Measurements from ENCODE around the gene MCRIP1. TPM values are rescaled to one million over a fixed set of nuclear protein-coding genes. Genes with fewer than 3 reads are reported as not detected.

Gene MCRIP1
- total and polyA plus RNA-seq, 9 of the 15 experiments (the other 6 are each of a cell fraction or from before 2014, with no cell fraction given): 0.39 to 35.8 (median 9.7) TPM

DNA sequence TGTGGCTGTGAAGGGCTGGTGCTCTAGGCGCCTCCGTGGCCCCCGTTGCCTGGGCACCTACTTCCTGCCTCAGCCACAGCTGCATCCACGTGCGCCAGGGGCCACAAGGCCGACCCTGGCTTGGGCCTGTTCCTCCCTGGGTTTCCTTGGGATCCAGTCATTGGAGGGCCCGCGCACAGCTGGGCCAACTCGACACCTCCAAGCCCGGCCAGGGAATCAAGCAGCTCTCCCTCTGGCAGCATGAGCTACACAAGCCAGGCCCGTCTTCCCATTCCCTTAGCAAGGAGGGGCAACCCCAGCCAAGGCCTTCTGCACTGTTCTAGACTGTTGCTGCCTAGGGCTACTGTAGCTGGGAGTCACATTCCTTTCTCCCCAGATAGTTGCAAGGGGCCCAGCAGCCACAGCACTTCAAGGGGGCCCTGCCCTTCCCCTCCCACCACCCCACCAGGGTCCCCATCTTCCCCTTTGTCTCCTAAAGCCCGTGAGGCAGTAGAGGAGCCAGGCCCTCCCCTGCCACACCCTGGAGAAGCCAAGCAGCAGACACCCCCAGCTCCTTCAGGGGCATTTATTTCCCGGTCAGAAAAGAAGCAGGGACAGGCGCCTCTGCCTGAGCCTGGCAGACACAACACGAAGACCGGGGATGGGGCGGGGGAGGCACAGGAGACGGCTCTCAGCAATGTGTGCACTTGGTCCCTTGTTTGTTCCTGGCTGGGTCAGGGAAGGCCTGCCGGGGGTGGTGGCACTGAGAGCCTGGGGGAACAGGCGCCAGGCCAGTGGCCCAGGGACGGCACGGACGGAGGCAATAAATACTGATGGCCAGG, 34.3 kb upstream of the MCRIP1 start (continued):
- TF ChIP-seq CREB1 (IDR thresholded peaks at IDR 0.05) (no peak), CREB1 (CRISPR knock-in tag; IDR thresholded peaks at IDR 0.05) (0 out of 2 replicates have a peak, but pooled peaks have one; percentile 30), ZNF436 (CRISPR knock-in tag; IDR thresholded peaks at IDR 0.05) (peak; percentile 71; the same call in 1 of the 2 replicates), SNRNP70 (optimal IDR thresholded peaks at IDR 0.05; ENCODE audit: low read depth, low read length) (no peak), SRSF9 (IDR thresholded peaks at IDR 0.05; ENCODE audit: borderline replicate concordance, low read depth, low read length) (no peak), NBN (IDR thresholded peaks at IDR 0.05; ENCODE audit: low read depth) (no peak), POLR2A (conservative IDR thresholded peaks at IDR 0.05) (peak; percentile 91), PHF21A (IDR thresholded peaks at IDR 0.05; ENCODE audit: borderline replicate concordance, low read depth) (no peak), RBM14 (IDR thresholded peaks at IDR 0.05; ENCODE audit: borderline replicate concordance, insufficient read depth, low read depth, low read length) (peak; percentile 95; the same call in 1 of the 2 replicates), KLF16 (IDR thresholded peaks at IDR 0.05) (no peak), NCOA4 (IDR thresholded peaks at IDR 0.05; ENCODE audit: partially characterized antibody) (no peak), KLF10 (CRISPR knock-in tag; IDR thresholded peaks at IDR 0.05) (peak; percentile 72; the same call in 1 of the 2 replicates), ZNF561 (CRISPR knock-in tag; conservative IDR thresholded peaks at IDR 0.05) (0 out of 2 replicates have a peak, but pooled peaks have one; percentile 6), SRF (CRISPR knock-in tag; IDR thresholded peaks at IDR 0.05) (0 out of 4 replicates have a peak, but pooled peaks of 1 of the 2 experiments have one; percentile 4), FOXA1 (IDR thresholded peaks at IDR 0.05; ENCODE audit: borderline replicate concordance) (no peak), ATF1 (CRISPR knock-in tag; IDR thresholded peaks at IDR 0.05) (no peak), ATF1 (tag; IDR thresholded peaks at IDR 0.05) (no peak), ZNF174 (CRISPR knock-in tag; IDR thresholded peaks at IDR 0.05) (no peak), HNRNPL (IDR thresholded peaks at IDR 0.05; ENCODE audit: low read depth, low read length) (peak; percentile 80; the same call in 1 of the 2 replicates), JUN (IDR thresholded peaks at IDR 0.05; ENCODE audit: borderline replicate concordance, low read depth, low read length) (no peak), JUN (CRISPR knock-in tag; IDR thresholded peaks at IDR 0.05; ENCODE audit: borderline replicate concordance) (no peak), NEUROD1 (IDR thresholded peaks at IDR 0.05; ENCODE audit: borderline replicate concordance, low read depth, low read length, partially characterized antibody) (no peak), HMG20B (CRISPR knock-in tag; IDR thresholded peaks at IDR 0.05) (0 out of 2 replicates have a peak, but pooled peaks have one; percentile 49)
- TF ChIP-seq, protein P1, sequence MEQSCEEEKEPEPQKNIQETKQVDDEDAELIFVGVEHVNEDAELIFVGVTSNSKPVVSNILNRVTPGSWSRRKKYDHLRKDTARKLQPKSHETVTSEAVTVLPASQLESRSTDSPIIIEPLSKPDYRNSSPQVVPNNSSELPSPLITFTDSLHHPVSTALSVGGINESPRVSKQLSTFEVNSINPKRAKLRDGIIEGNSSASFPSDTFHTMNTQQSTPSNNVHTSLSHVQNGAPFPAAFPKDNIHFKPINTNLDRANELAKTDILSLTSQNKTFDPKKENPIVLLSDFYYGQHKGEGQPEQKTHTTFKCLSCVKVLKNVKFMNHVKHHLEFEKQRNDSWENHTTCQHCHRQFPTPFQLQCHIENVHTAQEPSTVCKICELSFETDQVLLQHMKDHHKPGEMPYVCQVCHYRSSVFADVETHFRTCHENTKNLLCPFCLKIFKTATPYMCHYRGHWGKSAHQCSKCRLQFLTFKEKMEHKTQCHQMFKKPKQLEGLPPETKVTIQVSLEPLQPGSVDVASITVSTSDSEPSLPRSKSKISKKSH (CRISPR knock-in tag; IDR thresholded peaks at IDR 0.05): no peak
- TF ChIP-seq, protein P2, sequence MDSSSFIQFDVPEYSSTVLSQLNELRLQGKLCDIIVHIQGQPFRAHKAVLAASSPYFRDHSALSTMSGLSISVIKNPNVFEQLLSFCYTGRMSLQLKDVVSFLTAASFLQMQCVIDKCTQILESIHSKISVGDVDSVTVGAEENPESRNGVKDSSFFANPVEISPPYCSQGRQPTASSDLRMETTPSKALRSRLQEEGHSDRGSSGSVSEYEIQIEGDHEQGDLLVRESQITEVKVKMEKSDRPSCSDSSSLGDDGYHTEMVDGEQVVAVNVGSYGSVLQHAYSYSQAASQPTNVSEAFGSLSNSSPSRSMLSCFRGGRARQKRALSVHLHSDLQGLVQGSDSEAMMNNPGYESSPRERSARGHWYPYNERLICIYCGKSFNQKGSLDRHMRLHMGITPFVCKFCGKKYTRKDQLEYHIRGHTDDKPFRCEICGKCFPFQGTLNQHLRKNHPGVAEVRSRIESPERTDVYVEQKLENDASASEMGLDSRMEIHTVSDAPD (CRISPR knock-in tag; IDR thresholded peaks at IDR 0.05): no peak
- TF ChIP-seq, protein P3, sequence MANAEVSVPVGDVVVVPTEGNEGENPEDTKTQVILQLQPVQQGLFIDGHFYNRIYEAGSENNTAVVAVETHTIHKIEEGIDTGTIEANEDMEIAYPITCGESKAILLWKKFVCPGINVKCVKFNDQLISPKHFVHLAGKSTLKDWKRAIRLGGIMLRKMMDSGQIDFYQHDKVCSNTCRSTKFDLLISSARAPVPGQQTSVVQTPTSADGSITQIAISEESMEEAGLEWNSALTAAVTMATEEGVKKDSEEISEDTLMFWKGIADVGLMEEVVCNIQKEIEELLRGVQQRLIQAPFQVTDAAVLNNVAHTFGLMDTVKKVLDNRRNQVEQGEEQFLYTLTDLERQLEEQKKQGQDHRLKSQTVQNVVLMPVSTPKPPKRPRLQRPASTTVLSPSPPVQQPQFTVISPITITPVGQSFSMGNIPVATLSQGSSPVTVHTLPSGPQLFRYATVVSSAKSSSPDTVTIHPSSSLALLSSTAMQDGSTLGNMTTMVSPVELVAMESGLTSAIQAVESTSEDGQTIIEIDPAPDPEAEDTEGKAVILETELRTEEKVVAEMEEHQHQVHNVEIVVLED (CRISPR knock-in tag; IDR thresholded peaks at IDR 0.05): no peak

Data from K562 (cell line).